Right cardiac atrium (tissue), 5 donors: ENCODE data around the gene LTBP2. TPM values are rescaled to one million over a fixed set of nuclear protein-coding genes. Genes with fewer than 3 reads are reported as not detected.

Source experiments
- ATAC-seq, 2 donors: fragments of 200-7000 bp; cut with Tn5 transposase; one replicate each; pipeline versions ENCODE4 v1.8.0 to v1.9.1; 2020; ENCODE audit warnings: moderate library complexity in 2 of 2, mild to moderate bottlenecking in 1 of 2
- DNase-seq, 3 donors: peaks; one replicate each; pipeline ENCODE4 v3.0.0-alpha.2; 2020
- H3K27ac ChIP-seq: one replicate; pipeline ENCODE4 v1.5.1; 2013; ENCODE audit warnings: mild to moderate bottlenecking, low read length, control low read depth, moderate library complexity
- H3K27me3 ChIP-seq: one replicate; pipeline ENCODE4 v1.6.1; 2013; ENCODE audit not compliant: control insufficient read depth, insufficient read depth
- H3K4me1 ChIP-seq: one replicate; pipeline ENCODE4 v1.6.1; 2013; ENCODE audit warnings: low read length; ENCODE audit not compliant: control insufficient read depth, insufficient read depth
- H3K4me3 ChIP-seq: one replicate; pipeline ENCODE4 v1.5.1; 2013; ENCODE audit warnings: low read length, control low read depth
- H3K9me3 ChIP-seq: one replicate; pipeline ENCODE4 v1.6.1; 2013; ENCODE audit warnings: low read length; ENCODE audit not compliant: control insufficient read depth
- WGBS: extraction: QIAGEN DNeasy Blood & Tissue Kit; methylation state at CpG from one replicate; pipeline ENCODE4 v1.1.7; 2013; 5-methylcytosine and 5-hydroxymethylcytosine counted together
- intact Hi-C, 4 donors: fragments of 100-400 bp; cut with DNase I; formaldehyde crosslinking; loops; one replicate each; pipeline versions ENCODE4 v1.11.0 to v1.14.0; 2022 to 2023
- polyA plus RNA-seq: library from polyadenylated mRNA; stranded (reverse); fragments of 200-250 nt; gene quantifications from one replicate; pipeline ENCODE4 v1.2.3, GENCODE V29; 2013
- total RNA-seq, 4 donors: library from RNA; stranded (reverse); fragmentation: NEBNext Ultra II Directional; extraction: Animal tissue kit (Norgen Biotek cat#: 25700); gene quantifications; one replicate each; pipeline ENCODE4 v1.2.1, GENCODE V29; 2021
- donor health status: healthy with polysubstance abuse.
- donor health status: DM: no; HTN: yes; CAD: no.
- donor health status: DM: no; HTN: no; CAD: no.
- donor health status: DM: no; HTN: yes; CAD: no; lungs with severe emphysema.
- donor health status: DM: yes; HTN: yes; CAD: no.

The LTBP2 gene
- total and polyA plus RNA-seq, 5 donors = 3.4 to 46.0 (median 22.0) TPM

DNA sequence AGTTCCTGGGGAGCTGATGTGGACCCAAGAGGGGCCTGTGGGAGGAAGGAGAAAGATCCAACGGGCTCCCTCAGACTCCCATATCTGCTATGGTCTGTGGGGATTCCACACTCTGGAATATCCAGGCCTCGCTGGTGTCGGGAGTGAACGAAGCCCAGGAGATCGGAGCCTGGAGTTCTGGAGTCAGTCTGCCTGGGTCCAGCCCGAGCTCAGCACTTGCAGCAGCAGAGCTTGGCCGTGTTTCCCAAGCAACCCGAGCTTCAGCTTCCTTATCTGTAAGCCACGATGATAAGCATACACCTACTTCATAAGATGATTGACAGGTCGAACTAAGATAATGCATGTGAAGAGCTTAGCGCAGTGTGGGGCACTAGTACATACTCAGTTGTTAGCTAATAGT is 10.1 kb downstream of the LTBP2 start:
- Histone ChIP-seq H3K4me3 (no peak overlapping the region), H3K27me3 (no peaks in the 10 kb centered on the region), H3K4me1 (peaks cover 10% of the 10 kb centered on the region), H3K27ac (no peak overlapping the region), H3K9me3 (no peaks in the 10 kb centered on the region)
- DNase-seq = peak in 2 of 3 donors; percentile 49 to 69
- 54% methylated on average over 11 of the region's 11 CpGs for WGBS
- intact Hi-C loops = loop anchor here in 2 of 4 donors (10.0 kb wide), 3 partner anchors 57 to 203 kb away; no protein-coding TSS in a partner anchor
- peak in 1 of 2 donors; percentile 13 for ATAC-seq

DNA sequence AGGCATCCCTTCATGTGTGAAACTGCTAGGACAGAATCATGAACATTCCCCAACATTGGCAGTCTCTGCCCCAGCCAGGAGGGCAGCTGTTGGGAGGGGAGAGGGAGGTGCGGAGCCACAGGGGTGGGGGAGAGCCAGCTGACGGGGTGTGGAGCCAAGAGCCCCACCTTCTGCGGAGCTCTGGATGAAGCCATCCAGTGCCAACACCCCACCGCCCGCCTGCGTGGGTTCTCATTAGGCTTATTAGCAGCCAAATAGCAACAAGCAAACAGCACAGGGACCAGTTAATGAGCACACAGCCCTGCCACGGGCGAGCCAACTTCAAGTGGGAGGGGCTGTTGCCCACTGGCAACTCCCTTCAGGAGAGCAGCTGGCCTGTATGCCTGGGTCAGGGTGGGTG is 12.1 kb downstream of the LTBP2 start:
- Histone ChIP-seq H3K27ac (peak overlapping the region; percentile 80), H3K4me3 (no peak overlapping the region), H3K9me3 (no peaks in the 10 kb centered on the region), H3K27me3 (no peaks in the 10 kb centered on the region), H3K4me1 (peaks cover 14% of the 10 kb centered on the region)
- intact Hi-C loops = loop anchor here in 2 of 4 donors (10.0 kb wide), 3 partner anchors 55 to 205 kb away; no protein-coding TSS in a partner anchor
- peak in 1 of 2 donors; percentile 23 for ATAC-seq
- peak in 2 of 3 donors; percentile 68 to 73 for DNase-seq
- 54% methylated on average over 8 of the region's 8 CpGs for WGBS

DNA sequence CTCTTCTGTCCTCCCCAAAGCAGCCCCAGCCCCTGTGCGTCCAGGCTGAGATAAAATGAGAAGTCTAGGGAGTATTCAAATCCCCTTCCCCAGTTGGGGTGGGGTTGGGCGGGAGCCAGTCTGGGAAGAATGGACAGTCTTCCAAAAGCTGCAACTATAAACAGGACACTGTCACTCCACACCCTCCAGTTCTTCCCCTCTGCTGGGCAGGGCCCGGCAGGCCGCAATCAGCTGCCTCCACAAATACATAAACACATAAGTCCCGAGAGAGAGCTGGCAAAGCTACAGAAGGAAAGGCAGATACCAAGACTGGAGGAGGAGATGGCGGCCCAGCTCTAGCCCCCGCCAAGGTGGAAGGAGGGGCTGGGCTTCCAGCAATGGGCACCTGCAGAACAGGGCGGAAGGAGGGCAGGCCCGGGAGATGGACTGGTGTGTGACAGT is 12.7 kb downstream of the LTBP2 start:
- intact Hi-C loops = no loop called here
- WGBS = 24% methylated on average over 9 of the region's 9 CpGs
- ATAC-seq (peak; percentile 60 to 61), DNase-seq (peak in 2 of 3 donors; percentile 81 to 82)
- no peak overlapping the region for H3K4me3 ChIP-seq
- H3K4me1 ChIP-seq = peaks cover 16% of the 10 kb centered on the region
- H3K27me3 ChIP-seq = no peaks in the 10 kb centered on the region
- H3K27ac ChIP-seq = peak overlapping the region; percentile 80
- H3K9me3 ChIP-seq = no peaks in the 10 kb centered on the region

DNA sequence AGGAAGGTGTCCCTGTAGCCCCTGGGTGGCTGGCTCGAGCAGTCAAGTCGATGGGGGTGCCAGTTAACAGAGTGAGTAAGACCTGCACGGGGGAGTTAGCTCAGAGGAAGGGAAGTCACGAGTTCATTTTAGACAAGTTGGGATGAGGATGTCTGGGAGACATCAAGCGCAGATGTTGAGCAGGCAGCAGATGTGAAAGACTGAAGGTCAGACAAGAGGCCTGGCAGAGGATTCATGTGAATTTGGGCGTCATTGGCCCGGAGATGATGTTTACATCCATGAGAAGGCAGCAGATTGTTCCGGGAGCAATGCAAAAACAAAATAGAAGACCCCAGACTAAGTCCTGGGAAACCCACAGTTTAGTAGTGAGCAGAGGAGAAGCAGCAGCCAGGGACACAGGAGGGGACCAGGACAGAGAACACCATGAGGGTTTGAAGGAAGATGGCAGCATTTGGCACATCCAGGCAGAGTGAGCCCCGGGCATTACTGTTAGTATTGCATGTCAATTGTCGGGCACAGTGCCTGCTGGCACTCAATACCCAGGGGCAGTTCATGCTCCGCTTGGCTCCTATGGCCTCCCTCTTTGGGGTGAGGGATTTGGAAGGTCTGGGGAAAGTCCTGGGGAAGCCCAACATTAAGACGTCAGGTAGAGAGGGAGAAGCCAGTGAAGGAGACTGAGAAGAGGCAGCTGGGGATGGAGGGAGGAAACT is 15.1 kb downstream of the LTBP2 start:
- WGBS = 65% methylated on average over 12 of the region's 12 CpGs
- DNase-seq (peak in 2 of 3 donors; percentile 48 to 51), ATAC-seq (no peak)
- no peaks in the 10 kb centered on the region for H3K27me3 ChIP-seq
- peaks cover 34% of the 10 kb centered on the region for H3K4me1 ChIP-seq
- intact Hi-C loops = no loop called here
- H3K9me3 ChIP-seq = no peaks in the 10 kb centered on the region
- H3K4me3 ChIP-seq = no peak overlapping the region
- no peak overlapping the region for H3K27ac ChIP-seq

DNA sequence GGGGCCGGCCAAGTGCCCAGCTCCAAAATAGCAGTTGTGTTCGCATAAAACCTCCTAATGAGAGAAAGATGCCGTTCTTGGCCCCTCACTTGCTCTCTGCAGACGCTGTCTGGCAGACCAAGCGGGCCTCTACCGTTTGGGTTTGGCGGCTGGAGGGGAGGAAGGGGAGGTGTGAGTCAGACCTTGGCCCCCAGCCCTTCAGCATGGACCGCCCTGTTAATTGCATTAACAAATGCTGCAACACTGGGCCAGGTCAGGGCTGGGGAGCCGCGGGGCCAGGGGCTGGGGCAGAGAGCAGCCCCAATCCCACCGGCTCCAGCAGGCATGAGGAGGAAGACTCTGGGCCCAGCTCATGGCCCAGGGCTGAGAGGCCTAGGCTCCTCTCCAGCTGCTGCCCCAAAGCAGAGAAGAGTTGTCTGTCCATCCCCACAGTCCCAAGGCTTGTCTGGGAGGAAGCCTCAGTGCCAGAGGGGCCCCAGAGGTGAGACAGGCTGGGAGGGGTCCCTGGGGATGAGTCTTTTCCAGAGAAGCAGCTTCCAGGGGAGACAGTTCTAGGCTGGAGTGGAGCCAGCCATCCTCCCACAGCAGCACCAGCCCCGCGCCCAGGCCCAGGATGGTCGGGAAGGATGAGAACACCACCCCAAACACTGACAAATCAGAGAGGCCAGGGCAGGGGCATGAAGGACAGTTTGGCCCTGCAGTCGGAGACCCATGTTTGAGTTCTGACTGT is 16.9 kb downstream of the LTBP2 start:
- intact Hi-C loops = no loop called here
- DNase-seq = peak; percentile 83 to 91 (median 90)

DNA sequence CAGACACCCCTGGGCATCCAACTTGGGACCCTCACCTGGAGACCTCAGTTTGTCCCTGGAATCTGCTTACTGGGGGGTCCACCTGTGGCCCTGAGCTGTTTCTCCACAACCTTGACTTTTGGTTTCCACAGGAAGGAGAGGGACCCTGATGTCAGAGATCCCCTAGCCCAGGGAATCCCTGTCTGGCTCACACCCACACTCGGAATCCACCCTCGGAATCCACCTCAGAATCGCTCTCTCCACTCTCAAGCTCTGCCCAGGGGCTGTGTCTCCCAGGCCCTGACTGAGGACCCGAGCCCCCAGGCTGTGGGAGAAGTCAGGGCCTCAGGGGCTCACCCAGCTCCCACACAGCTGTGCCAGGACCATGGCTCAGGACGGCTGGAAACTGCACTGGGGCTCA is 17.4 kb downstream of the LTBP2 start:
- intact Hi-C loops = no loop called here
- Histone ChIP-seq H3K27ac (no peak overlapping the region), H3K4me3 (no peak overlapping the region), H3K9me3 (no peaks in the 10 kb centered on the region), H3K4me1 (peaks cover 32% of the 10 kb centered on the region), H3K27me3 (no peaks in the 10 kb centered on the region)
- WGBS = 48% methylated on average over 5 of the region's 5 CpGs
- DNase-seq (no peak), ATAC-seq (peak; percentile 1 to 10)

More for the DNA sequence above, 16.9 kb downstream of the LTBP2 start:
- Histone ChIP-seq H3K27ac (no peak overlapping the region), H3K9me3 (no peaks in the 10 kb centered on the region), H3K4me1 (peaks cover 36% of the 10 kb centered on the region), H3K27me3 (no peaks in the 10 kb centered on the region), H3K4me3 (no peak overlapping the region)
- WGBS = 44% methylated on average over 15 of the region's 15 CpGs
- ATAC-seq = peak; percentile 54 to 70

DNA sequence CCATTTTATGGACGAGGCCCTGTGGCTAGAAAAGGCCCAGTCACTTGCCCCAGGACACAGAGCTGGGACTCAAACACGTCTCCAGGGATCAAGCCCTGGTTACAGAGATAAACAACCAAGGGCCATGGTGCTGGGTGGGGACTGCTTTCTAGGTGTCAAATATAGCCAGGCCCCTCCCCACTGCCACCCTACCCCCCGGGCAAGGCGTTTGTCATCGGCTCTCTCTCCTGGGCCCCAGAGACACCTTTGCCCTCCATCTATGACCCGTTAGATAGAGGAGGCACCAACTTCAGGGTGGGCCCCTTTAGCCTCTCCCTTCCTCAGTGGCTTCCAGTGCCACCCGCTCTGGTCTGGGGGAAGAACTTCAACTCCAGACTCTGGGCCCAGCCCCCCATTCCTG is 18.0 kb downstream of the LTBP2 start:
- peaks cover 27% of the 10 kb centered on the region for H3K4me1 ChIP-seq
- intact Hi-C loops = no loop called here
- ATAC-seq (no peak), DNase-seq (peak in 1 of 3 donors; percentile 44)
- H3K27me3 ChIP-seq = no peaks in the 10 kb centered on the region
- no peak overlapping the region for H3K4me3 ChIP-seq
- H3K27ac ChIP-seq = no peak overlapping the region
- 62% methylated on average over 7 of the region's 7 CpGs for WGBS
- no peaks in the 10 kb centered on the region for H3K9me3 ChIP-seq

DNA sequence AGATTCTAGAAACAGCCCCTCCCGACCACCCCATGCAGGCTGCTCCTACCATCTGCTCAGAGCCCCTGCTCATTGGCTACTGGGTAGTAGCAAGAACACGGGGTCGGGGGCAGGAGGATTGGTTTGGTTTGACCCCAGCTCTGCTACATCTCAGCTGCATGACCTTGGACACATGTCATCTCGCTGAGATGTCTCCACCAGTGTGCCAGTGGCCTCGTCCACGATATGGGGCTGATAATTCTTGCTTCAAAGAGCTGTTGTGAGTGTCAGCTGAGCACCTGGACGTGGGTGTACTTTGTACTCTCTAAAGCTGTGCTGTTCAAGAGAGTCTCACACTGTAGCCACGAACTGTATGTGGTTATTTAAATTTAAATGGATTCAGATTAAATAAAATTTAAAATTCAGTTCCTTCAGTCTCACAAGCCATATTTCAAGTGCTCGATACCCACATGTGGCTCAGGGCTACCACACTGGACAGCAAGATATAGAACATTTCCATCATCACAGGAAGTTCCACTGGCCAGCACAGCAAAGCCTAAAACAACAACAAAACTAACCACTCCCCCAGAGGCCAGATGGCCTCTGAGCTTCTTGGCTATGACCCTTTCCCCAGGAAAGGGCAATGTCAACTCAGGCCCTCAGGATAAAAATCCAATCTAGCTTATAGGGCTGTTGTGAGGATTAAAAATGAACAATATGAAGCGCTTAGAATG is 18.6 kb downstream of the LTBP2 start:
- intact Hi-C loops = no loop called here
- no peaks in the 10 kb centered on the region for H3K9me3 ChIP-seq
- DNase-seq = no peak

DNA sequence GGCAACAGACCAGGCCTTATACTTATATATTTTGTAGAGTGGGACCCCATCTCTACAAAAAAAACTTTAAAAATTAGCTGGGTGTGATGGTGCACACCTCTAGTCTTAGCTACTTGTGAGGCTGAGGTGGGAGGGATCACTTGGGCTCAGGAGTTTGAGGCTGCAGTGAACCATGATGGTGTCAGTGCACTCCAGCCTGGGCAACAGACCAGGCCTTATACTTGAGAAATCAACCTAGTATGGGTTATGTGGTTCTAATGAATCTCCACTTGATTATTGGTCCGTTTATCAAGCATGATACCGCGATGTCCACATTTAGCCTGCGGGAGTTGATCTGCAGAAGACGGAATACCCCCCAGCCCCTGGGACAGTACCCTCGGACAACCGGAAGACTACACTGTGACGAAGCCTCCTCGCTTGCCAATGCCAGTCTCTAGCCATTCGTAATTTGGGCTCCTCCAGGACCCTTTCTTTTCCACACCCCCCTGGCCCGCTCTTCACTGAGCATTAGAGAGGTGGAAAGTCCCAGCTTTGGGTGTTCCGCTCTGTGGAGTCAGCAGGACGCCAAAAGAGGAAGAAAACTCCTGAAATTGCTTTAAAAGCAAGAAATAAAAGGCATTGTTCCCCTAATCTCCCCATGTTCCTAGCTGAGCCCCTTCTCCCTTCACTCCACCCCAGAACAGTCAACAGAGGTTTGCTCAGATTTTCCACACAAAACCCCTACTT is 19.4 kb downstream of the LTBP2 start:
- Histone ChIP-seq H3K27me3 (no peaks in the 10 kb centered on the region), H3K9me3 (no peaks in the 10 kb centered on the region), H3K4me1 (peaks cover 27% of the 10 kb centered on the region), H3K4me3 (no peak overlapping the region), H3K27ac (no peak overlapping the region)
- intact Hi-C loops = no loop called here
- DNase-seq = no peak
- ATAC-seq = peak; percentile 2 to 31
- WGBS = 87% methylated on average over 13 of the region's 13 CpGs

More for the DNA sequence above, 18.6 kb downstream of the LTBP2 start:
- no peak overlapping the region for H3K4me3 ChIP-seq
- H3K4me1 ChIP-seq = peaks cover 27% of the 10 kb centered on the region
- H3K27ac ChIP-seq = peak overlapping the region; percentile 54
- peak; percentile 52 to 70 for ATAC-seq
- H3K27me3 ChIP-seq = no peaks in the 10 kb centered on the region
- WGBS = 54% methylated on average over 10 of the region's 10 CpGs

DNA sequence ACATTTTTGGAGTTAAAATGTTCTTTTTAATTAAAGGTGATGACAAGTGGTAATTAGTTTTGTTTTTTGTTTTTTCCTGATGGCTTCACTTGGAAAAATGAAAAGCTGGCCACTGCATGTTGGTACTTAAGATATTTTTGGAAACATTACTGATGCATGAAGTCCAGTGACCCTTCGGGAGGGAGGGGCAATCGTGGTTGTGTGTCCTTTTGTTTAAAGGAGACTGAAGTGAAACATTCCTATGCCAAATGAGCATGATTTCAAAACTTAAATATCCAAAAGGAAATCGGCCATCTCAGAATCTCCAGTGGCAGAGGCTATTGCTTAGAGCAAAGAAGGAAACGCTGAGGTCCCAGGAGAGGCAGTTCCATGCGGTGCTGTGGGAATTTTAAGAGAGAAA is 20.1 kb downstream of the LTBP2 start:
- WGBS = 29% methylated on average over 5 of the region's 5 CpGs
- intact Hi-C loops = no loop called here
- DNase-seq = no peak
- no peak for ATAC-seq
- H3K27me3 ChIP-seq = no peaks in the 10 kb centered on the region
- H3K4me1 ChIP-seq = peaks cover 27% of the 10 kb centered on the region
- H3K9me3 ChIP-seq = no peaks in the 10 kb centered on the region
- no peak overlapping the region for H3K4me3 ChIP-seq
- H3K27ac ChIP-seq = peak overlapping the region; percentile 15
